ENCODE results near the gene KIAA1328.

The KIAA1328 gene

DNA sequence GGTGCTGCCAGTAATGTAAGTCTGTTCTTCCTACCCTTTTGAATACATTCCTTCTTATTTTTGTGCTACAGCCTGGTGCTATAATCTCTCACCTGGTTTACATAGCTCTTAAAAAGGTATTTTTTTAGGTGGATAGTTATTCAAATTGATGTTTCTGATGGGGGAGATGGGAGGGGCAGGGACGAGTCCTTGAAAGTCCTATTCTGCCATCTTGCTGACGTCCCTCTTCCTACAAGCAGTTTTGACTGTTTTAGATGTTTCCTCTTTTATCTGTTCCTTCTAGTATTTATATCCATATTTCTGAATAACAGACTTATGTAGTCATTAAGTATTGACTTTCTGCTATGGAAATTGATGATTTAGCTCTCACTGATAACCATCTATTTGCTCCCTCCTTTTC is 256.4 kb downstream of the KIAA1328 start:
- TF ChIP-seq GABPA (IDR thresholded peaks at IDR 0.05; ENCODE audit: low read depth) (no peak), SPI1 (IDR thresholded peaks at IDR 0.05; ENCODE audit: borderline replicate concordance, low read depth) (no peak), POLR2AphosphoS5 (IDR thresholded peaks at IDR 0.05; ENCODE audit: low read depth) (no peak), CTCF (IDR thresholded peaks at IDR 0.05; ENCODE audit: insufficient read depth, low read length) (no peak)
- TF ChIP-seq, protein P1, sequence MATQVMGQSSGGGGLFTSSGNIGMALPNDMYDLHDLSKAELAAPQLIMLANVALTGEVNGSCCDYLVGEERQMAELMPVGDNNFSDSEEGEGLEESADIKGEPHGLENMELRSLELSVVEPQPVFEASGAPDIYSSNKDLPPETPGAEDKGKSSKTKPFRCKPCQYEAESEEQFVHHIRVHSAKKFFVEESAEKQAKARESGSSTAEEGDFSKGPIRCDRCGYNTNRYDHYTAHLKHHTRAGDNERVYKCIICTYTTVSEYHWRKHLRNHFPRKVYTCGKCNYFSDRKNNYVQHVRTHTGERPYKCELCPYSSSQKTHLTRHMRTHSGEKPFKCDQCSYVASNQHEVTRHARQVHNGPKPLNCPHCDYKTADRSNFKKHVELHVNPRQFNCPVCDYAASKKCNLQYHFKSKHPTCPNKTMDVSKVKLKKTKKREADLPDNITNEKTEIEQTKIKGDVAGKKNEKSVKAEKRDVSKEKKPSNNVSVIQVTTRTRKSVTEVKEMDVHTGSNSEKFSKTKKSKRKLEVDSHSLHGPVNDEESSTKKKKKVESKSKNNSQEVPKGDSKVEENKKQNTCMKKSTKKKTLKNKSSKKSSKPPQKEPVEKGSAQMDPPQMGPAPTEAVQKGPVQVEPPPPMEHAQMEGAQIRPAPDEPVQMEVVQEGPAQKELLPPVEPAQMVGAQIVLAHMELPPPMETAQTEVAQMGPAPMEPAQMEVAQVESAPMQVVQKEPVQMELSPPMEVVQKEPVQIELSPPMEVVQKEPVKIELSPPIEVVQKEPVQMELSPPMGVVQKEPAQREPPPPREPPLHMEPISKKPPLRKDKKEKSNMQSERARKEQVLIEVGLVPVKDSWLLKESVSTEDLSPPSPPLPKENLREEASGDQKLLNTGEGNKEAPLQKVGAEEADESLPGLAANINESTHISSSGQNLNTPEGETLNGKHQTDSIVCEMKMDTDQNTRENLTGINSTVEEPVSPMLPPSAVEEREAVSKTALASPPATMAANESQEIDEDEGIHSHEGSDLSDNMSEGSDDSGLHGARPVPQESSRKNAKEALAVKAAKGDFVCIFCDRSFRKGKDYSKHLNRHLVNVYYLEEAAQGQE (IDR thresholded peaks at IDR 0.05; ENCODE audit: insufficient replicate concordance, low read depth): no peak
- H3K27ac ChIP-seq (replicated peaks): no peak overlapping the region
- no peak overlapping the region for H3K4me3 ChIP-seq (replicated peaks; ENCODE audit: insufficient read depth, low read length)

DNA sequence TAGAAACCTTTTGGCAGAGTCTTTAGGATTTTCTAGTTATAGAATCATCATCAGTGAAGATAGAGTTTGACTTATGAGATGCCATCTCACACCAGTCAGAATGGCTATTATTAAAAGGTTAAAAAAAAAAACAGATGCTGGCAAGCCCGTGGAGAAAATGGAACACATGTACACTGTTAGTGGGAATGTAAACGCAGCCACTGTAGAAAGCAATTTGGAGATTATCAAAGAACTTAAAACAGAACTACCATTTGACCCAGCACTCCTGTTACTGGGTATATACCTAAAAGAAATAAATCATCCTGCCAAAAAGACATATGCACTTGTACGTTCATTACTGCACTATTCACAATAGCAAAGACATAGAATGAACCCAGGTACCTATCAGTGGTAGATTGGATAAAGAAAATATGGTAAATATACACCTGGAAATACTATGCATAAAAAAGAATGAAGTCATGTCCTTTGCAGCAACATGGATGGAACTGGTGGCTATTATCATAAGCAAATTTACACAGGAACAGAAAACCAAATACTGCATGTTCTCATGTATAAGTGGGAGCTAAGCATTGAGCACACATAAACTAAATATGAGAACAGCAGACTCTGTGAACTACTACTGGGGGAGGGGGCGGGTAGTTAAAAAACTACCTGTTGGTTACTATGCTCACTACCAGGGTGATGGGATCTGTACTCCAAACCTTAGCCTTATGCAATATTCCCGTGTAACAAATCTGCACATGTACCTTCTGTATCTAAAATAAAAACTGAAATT is 279.0 kb downstream of the KIAA1328 start:
- peaks cover 2% of the 10 kb centered on the region for H3K27me3 ChIP-seq (ENCODE audit: insufficient read depth, poor library complexity, severe bottlenecking)
- no peak overlapping the region for H3K4me3 ChIP-seq (replicated peaks; ENCODE audit: insufficient read depth, low read length)
- H3K27ac ChIP-seq (replicated peaks): no peak overlapping the region
- DNase-seq (ENCODE audit: low read depth in 1 of 2, low spot score in 1 of 2): no peak
- TF ChIP-seq POLR2AphosphoS5 (IDR thresholded peaks at IDR 0.05; ENCODE audit: low read depth): no peak
- no peak for TF ChIP-seq GABPA (IDR thresholded peaks at IDR 0.05; ENCODE audit: low read depth)
- no peak for TF ChIP-seq CTCF (IDR thresholded peaks at IDR 0.05; ENCODE audit: insufficient read depth, low read length)
- TF ChIP-seq, protein P1 (IDR thresholded peaks at IDR 0.05; ENCODE audit: insufficient replicate concordance, low read depth): no peak
- no peak for TF ChIP-seq SPI1 (IDR thresholded peaks at IDR 0.05; ENCODE audit: borderline replicate concordance, low read depth)

More for the DNA sequence above, 256.4 kb downstream of the KIAA1328 start:
- no peaks in the 10 kb centered on the region for H3K27me3 ChIP-seq (ENCODE audit: insufficient read depth, poor library complexity, severe bottlenecking)
- DNase-seq (ENCODE audit: low read depth in 1 of 2, low spot score in 1 of 2): no peak

- no peak for DNase-seq (ENCODE audit: low read depth in 1 of 2, low spot score in 1 of 2)
- no peaks in the 10 kb centered on the region for H3K27me3 ChIP-seq (ENCODE audit: insufficient read depth, poor library complexity, severe bottlenecking)
- no peak overlapping the region for H3K27ac ChIP-seq (replicated peaks)
- no peak overlapping the region for H3K4me3 ChIP-seq (replicated peaks; ENCODE audit: insufficient read depth, low read length)
- TF ChIP-seq, protein P1 (IDR thresholded peaks at IDR 0.05; ENCODE audit: insufficient replicate concordance, low read depth): no peak
- no peak for TF ChIP-seq POLR2AphosphoS5 (IDR thresholded peaks at IDR 0.05; ENCODE audit: low read depth)
- TF ChIP-seq CTCF (IDR thresholded peaks at IDR 0.05; ENCODE audit: insufficient read depth, low read length): no peak
- TF ChIP-seq SPI1 (IDR thresholded peaks at IDR 0.05; ENCODE audit: borderline replicate concordance, low read depth): no peak
- no peak for TF ChIP-seq GABPA (IDR thresholded peaks at IDR 0.05; ENCODE audit: low read depth)
Measured at GRCh38 chr18:37122877-37123276, 293.9 kb downstream of the KIAA1328 start.
